ENCODE measurements around the gene ST6GAL1. TPM values are rescaled to one million over a fixed set of nuclear protein-coding genes. Genes with fewer than 3 reads are reported as not detected.
"Not testable (repeated sequence)": the region's sequence is repeated elsewhere in the genome, so short reads cannot be mapped to it uniquely, and the experiment has no call there.

Gene ST6GAL1
- total and polyA plus RNA-seq, 2 donors, result 19.9 to 27.1 TPM

DNA sequence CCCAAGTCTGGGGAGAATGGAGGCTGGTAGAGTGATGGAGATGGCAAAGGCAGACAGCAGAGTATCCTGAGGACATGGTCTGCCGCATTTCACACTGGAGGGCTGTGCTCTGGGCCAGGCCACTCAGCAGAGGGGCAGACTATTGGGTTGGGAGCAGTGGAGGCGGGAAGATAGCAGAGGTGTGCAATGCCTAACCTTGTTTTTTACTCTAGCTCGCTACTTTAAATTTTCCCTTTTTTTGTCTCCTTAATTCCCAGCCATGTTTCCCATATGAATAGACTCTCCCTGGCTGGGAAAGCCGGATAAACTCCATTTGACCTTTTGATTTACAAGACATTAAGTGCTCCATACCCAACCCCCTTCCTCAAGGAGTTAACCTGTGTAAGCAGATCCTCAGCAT is 33.5 kb upstream of the ST6GAL1 start:
- Histone ChIP-seq H3K27ac (ENCODE audit: low read depth) (no peak overlapping the region), H3K4me3 (ENCODE audit: low read depth, low read length) (no peak overlapping the region), H3K36me3 (ENCODE audit: insufficient read depth) (no peaks in the 10 kb centered on the region), H3K4me1 (ENCODE audit: insufficient read depth) (no peaks in the 10 kb centered on the region)
- 58% methylated on average over 4 of the region's 4 CpGs for WGBS
- DNase-seq (ENCODE audit: extremely low spot score), result no peak

DNA sequence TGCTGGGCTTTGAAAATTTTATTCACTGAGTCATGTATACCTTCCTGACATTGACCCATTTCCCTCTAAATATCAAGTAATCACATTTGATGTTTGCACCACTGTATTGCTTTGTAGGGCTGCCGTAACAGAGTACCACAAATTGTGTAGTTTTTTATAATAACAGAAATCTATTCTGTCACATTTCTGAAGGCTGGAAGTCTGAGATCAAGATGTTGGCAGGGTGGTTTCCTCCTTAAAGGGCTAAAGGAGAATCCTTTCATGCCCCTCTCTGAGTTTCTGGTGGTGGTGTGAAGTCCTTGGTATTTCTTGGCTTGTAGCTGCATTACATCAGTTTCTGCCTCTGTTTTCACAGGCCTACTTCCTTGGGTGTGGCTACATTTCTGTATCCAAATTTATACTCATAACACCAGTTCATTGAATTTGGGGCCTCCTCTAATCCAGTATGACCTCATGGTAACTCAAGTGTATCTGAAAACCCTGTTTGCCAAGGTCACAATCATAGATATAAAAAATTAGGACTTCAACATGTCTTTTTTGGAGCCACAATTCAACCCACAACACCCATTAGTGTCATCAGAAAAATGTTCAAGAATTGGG is 29.1 kb upstream of the ST6GAL1 start:
- no peak overlapping the region for H3K27ac ChIP-seq (ENCODE audit: low read depth)
- no peak overlapping the region for H3K4me3 ChIP-seq (ENCODE audit: low read depth, low read length)
- 76% methylated on average over 1 of the region's 1 CpG for WGBS
- no peaks in the 10 kb centered on the region for H3K4me1 ChIP-seq (ENCODE audit: insufficient read depth)
- H3K36me3 ChIP-seq (ENCODE audit: insufficient read depth), result no peaks in the 10 kb centered on the region
- DNase-seq (ENCODE audit: extremely low spot score), result no peak

DNA sequence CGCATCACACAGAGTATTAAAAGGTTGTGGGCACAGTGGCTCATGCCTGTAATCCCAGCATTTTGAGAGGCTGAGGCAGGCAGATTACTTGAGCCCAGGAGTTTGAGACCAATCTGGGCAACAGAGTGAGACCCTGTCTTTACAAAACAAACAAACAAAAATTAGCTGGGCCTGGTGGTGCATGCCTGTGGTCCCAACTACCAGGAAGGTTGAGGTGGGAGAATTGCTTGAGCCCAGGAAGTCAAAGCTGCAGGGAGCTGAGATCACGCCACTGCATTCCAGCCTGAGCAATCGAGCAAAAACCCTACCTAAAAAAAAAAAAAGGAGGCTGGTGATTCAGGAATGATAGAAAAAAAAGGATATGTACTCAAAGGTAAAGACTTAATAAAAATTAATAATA is 28.2 kb upstream of the ST6GAL1 start:
- Histone ChIP-seq H3K4me1 (ENCODE audit: insufficient read depth) (no peaks in the 10 kb centered on the region), H3K27ac (ENCODE audit: low read depth) (no peak overlapping the region), H3K36me3 (ENCODE audit: insufficient read depth) (no peaks in the 10 kb centered on the region), H3K4me3 (ENCODE audit: low read depth, low read length) (no peak overlapping the region)
- WGBS, result 67% methylated on average over 3 of the region's 3 CpGs
- no peak for DNase-seq (ENCODE audit: extremely low spot score)

DNA sequence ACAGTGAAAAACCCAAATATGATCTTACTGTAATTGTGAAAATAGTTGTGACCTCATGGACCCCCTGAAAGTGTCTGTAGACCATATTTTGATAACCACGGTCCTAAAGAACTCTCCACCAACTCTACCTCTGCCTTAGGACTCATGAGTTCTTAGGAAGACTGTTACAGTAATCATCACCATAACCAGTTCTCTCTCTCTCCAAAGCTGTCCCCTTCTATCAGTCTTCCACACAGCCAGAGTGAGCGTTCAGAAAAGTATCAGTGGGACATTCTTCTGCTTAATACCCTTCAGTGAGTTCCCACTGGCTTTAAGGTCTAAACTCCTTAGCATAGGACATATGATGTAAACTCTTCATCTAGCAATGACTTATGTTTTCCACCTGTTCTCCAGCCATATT is 27.6 kb upstream of the ST6GAL1 start:
- Histone ChIP-seq H3K4me1 (ENCODE audit: insufficient read depth) (no peaks in the 10 kb centered on the region), H3K36me3 (ENCODE audit: insufficient read depth) (no peaks in the 10 kb centered on the region), H3K4me3 (ENCODE audit: low read depth, low read length) (no peak overlapping the region), H3K27ac (ENCODE audit: low read depth) (no peak overlapping the region)
- no peak for DNase-seq (ENCODE audit: extremely low spot score)
- WGBS, result 72% methylated on average over 2 of the region's 2 CpGs

DNA sequence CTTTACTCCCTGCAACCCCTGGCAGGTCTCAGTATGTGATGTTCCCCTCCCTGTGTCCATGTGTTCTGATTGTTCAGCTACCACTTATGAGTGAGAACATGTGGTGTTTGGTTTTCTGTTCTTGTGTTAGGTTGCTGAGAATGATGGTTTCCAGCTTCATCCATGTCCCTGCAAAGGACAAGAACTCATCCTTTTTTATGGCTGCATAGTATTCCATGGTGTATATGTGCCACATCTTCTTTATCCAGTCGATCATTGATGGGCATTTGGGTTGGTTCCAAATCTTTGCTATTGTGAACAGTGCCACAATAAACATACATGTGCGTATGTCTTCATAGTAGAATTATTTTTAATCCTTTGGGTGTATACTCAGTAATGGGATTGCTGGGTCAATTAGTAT is 26.6 kb upstream of the ST6GAL1 start:
- not testable (repeated sequence) for H3K4me1 ChIP-seq (ENCODE audit: insufficient read depth); H3K36me3 ChIP-seq (ENCODE audit: insufficient read depth); H3K27ac ChIP-seq (ENCODE audit: low read depth); DNase-seq (ENCODE audit: extremely low spot score); H3K4me3 ChIP-seq (ENCODE audit: low read depth, low read length)
- WGBS, result 93% methylated on average over 2 of the region's 2 CpGs

DNA sequence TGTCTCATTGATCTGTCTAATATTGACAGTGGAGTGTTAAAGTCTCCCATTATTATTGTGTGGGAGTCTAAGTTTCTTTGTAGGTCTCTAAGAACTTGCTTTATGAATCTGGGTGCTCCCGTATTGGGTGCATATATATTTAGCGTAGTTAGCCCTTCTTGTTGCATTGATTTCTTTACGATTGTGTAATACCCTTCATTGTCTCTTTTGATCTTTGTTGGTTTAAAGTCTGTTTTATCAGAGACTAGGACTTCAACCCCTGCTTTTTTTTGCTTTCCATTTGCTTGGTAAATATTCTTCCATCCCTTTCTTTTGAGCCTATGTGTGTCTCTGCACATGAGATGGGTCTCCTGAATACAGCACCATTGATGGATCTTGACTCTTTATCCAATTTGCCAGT is 23.3 kb upstream of the ST6GAL1 start:
- not testable (repeated sequence) for H3K4me1 ChIP-seq (ENCODE audit: insufficient read depth); DNase-seq (ENCODE audit: extremely low spot score); H3K4me3 ChIP-seq (ENCODE audit: low read depth, low read length); H3K36me3 ChIP-seq (ENCODE audit: insufficient read depth); H3K27ac ChIP-seq (ENCODE audit: low read depth)
- 96% methylated on average over 3 of the region's 3 CpGs for WGBS

DNA sequence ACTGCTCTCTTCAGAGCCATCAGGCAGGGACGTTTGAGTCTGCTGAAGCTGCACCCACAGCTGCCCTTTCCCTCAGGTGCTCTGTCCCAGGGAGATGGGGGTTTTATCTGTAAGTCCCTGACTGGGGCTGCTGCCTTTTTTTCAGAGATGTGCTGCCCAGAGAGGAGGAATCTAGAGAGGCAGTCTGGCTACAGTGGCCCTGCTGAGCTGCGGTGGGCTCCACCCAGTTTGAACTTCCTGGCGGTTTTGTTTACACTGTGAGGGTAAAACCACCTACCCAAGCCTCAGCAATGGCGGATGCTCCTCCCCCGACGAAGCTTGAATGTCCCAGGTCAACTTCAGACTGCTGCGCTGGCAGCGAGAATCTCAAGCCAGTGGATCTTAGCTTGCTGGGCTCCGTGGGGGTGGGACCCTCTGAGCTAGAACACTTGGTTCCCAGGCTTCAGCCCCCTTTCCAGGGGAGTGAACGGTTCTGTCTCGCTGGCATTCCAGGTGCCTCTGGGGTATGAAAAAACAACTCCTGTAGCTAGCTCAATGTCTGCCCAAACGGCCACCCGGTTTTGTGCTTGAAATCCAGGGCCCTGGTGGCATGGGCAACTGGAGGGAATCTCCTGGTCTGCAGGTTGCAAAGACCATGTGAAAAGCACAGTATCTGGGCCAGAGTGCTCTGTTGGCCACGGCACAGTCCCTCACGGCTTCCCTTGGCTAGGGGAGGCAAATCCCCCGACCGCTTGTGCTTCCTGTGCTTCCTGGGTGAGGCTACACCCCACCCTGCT is 21.1 kb upstream of the ST6GAL1 start:
- Histone ChIP-seq H3K27ac (ENCODE audit: low read depth) (no peak overlapping the region), H3K36me3 (ENCODE audit: insufficient read depth) (no peaks in the 10 kb centered on the region), H3K4me3 (ENCODE audit: low read depth, low read length) (no peak overlapping the region), H3K4me1 (ENCODE audit: insufficient read depth) (no peaks in the 10 kb centered on the region)
- DNase-seq (ENCODE audit: extremely low spot score), result no peak
- WGBS, result 66% methylated on average over 17 of the region's 17 CpGs

DNA sequence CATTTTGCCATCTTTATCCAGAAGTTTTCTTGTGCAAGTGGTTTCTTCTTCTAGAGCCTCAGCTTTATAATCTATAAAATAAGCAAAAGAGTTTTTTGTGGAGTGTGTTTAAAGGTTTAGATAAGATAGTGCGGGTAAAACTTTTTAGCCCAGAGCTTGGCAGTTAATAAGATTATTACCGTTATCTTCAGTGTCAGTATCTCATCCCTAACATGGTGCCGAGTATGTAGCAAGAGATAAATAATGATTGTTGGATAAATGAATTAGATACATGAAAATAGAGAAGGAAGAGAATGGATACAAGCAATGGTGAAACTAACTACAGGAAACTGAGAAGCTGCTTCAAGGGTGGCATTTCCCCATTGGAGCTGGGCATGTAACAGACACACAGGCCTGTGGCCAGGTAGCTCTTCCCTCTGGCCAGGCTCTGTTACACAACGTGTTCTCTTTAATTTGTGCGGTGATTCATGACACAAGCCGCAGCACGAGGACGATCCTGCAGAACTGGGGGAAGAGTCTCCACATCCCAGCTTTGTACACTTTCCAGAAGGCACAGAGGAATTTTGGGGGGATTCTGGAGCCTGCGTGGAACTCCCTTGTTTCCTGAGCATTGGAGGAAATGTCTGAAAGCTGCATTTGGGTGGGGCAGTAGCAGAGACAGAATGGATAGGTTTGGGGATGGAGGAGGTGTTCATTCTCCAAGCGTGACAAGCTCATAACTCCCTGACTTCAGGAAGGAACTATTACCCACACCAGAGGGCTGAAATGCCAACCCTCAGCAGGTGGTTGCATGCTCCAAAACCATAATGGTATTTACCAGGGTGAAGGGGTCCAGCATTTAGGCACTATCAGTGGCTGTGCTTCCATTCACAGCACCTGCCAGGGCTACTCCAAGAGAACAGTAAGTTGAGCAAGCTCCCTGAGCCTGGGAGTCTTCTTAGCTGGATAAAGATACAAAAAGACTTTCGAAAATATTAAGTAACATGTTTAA is 14.2 kb upstream of the ST6GAL1 start:
- DNase-seq (ENCODE audit: extremely low spot score), result no peak
- 35% methylated on average over 11 of the region's 11 CpGs for WGBS
- Histone ChIP-seq H3K27ac (ENCODE audit: low read depth) (no peak overlapping the region), H3K36me3 (ENCODE audit: insufficient read depth) (no peaks in the 10 kb centered on the region), H3K4me3 (ENCODE audit: low read depth, low read length) (no peak overlapping the region), H3K4me1 (ENCODE audit: insufficient read depth) (no peaks in the 10 kb centered on the region)

DNA sequence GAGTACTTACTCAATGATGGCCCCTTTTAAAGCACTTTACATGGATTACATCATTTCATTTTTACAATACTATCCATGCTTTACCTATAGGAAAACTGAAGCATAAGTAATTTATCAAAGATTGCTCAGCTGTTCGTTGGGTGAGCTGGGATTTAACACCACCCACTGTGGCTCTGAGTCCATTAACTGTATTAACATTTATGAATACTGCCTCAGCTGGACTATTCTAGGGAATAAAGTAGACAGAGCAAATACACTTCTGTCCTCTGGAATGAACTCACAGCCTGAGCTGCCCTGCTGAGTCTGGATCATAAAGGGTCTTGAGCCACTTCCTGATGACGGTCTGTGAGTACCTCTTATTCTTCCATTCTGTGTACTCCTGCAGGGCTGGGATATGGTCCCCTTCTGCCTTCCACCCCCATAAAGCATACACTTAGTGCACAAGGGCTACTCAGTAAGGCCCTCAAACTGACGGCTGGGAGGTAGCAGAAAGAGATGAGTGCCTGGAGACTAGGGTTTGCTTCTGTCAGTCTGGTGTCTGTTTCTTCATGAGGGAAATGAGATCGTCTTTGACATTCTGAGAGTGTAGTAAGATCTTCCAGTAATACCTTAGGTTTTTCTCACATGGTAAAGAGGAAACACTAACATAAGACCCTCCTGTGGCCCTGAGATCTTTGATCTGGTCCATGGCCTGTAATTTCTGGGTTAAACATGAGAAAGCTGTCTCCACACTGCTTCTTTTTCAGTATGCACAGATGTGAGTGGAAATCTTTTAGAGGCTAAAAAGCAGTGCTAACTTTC is 12.6 kb upstream of the ST6GAL1 start:
- Histone ChIP-seq H3K36me3 (ENCODE audit: insufficient read depth) (no peaks in the 10 kb centered on the region), H3K4me3 (ENCODE audit: low read depth, low read length) (no peak overlapping the region), H3K27ac (ENCODE audit: low read depth) (no peak overlapping the region), H3K4me1 (ENCODE audit: insufficient read depth) (no peaks in the 10 kb centered on the region)
- DNase-seq (ENCODE audit: extremely low spot score), result no peak
- 70% methylated on average over 4 of the region's 4 CpGs for WGBS

DNA sequence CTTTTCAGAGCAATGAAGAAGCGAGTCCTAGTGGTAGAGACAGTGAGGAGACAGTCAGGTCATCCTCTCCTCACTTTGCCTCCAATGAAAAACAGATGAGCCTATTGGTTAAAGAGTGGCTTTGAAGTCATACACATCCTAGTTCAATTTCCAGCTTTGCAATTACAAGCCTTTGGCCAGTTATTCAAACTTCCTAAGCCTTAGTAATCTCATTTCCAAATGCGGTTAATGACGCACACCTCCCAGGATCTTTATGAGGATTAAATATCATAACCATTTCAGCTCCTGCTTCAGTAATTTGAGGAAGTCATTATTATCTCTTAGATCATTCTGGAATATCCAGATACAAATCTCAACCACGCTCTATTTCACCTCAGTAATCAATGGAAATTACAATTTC is 10.0 kb upstream of the ST6GAL1 start:
- WGBS, result 85% methylated on average over 4 of the region's 4 CpGs
- no peak for DNase-seq (ENCODE audit: extremely low spot score)
- Histone ChIP-seq H3K36me3 (ENCODE audit: insufficient read depth) (no peaks in the 10 kb centered on the region), H3K27ac (ENCODE audit: low read depth) (no peak overlapping the region), H3K4me3 (ENCODE audit: low read depth, low read length) (no peak overlapping the region), H3K4me1 (ENCODE audit: insufficient read depth) (no peaks in the 10 kb centered on the region)

DNA sequence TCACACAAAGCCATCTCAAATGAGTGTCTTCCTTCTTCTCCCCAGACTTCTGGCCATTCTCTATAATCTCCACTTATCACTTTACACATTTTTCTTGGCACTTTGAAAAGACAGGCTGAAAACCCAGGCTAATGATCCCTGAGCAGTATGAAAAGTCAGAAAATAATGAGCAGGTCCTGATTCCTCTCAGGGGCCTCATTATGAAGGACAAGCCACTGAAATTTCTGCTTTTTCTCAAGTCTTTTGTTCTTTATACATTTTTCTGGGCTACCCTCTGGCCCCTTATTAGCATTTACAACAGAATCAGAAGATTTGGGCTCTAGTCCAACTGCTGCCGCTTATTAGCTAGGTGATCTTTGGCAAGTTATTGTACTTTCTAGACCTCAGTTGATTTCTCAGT is 9.5 kb upstream of the ST6GAL1 start:
- DNase-seq (ENCODE audit: extremely low spot score), result no peak
- no peaks in the 10 kb centered on the region for H3K36me3 ChIP-seq (ENCODE audit: insufficient read depth)
- H3K4me3 ChIP-seq (ENCODE audit: low read depth, low read length), result no peak overlapping the region
- H3K27ac ChIP-seq (ENCODE audit: low read depth), result no peak overlapping the region
- H3K4me1 ChIP-seq (ENCODE audit: insufficient read depth), result no peaks in the 10 kb centered on the region
- 93% methylated on average over 1 of the region's 1 CpG for WGBS

DNA sequence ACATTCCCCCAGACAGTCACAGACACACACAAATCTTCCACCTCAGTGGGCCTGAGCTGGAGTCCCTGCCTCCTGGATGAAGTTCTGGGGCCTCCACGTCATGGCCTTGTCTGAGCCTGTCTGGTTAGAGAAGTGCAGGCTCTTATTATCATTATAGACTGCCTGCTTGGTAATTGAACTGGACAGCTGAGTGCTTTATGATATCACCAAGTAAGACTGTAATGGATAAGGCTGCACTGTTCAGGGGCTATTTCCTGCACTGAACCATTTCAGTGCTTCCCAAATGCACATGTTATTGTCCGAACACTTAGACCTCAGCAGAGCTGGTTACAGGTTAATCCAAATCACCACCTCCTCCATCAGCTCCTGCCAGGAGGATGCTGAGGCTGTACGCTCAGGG is 8.7 kb upstream of the ST6GAL1 start:
- no peak overlapping the region for H3K27ac ChIP-seq (ENCODE audit: low read depth)
- DNase-seq (ENCODE audit: extremely low spot score), result no peak
- H3K4me1 ChIP-seq (ENCODE audit: insufficient read depth), result no peaks in the 10 kb centered on the region
- 76% methylated on average over 3 of the region's 3 CpGs for WGBS
- H3K4me3 ChIP-seq (ENCODE audit: low read depth, low read length), result no peak overlapping the region
- no peaks in the 10 kb centered on the region for H3K36me3 ChIP-seq (ENCODE audit: insufficient read depth)

DNA sequence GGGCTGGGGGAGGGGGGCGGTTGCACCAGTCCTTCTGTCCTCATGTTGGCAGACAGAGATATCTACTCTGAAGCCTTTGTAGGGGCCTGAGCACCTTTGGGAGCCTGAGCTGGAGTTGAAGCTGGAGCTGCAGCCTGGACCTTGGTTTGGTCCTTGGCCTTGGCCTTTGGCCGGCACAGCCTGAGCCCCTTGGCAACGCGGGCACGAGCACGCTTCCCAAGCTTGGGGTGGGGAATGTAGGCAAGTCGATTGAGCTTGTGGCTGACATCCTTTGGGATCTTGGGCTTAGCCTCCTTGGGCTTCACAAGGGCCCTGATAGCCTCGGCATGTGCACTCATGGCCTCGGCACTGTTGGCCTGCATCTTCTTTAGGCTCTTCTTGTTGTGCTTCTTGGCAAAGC is 8.1 kb upstream of the ST6GAL1 start:
- Histone ChIP-seq H3K4me3 (ENCODE audit: low read depth, low read length) (no peak overlapping the region), H3K4me1 (ENCODE audit: insufficient read depth) (no peaks in the 10 kb centered on the region), H3K27ac (ENCODE audit: low read depth) (no peak overlapping the region), H3K36me3 (ENCODE audit: insufficient read depth) (no peaks in the 10 kb centered on the region)
- DNase-seq (ENCODE audit: extremely low spot score), result no peak
- WGBS, result 96% methylated on average over 9 of the region's 9 CpGs

Measured in urinary bladder (tissue), 4 donors.